K562 (cell line): ENCODE data around the gene ZNF625. TPM values are rescaled to one million over a fixed set of nuclear protein-coding genes. Genes with fewer than 3 reads are reported as not detected.
A peak's percentile ranks its signal among the peaks of the same experiment; 100 is the strongest.

ENCODE experiments used
- BDP1 ChIP-seq: IDR thresholded peaks from 3 replicates; pipeline ENCODE4 v1.6.1; 2011; ENCODE audit not compliant: insufficient read length, insufficient read depth
- C11orf30 ChIP-seq: fragments of 450-650 bp; IDR thresholded peaks from 2 replicates; pipeline ENCODE4 v1.6.1; 2016; ENCODE audit warnings: low read depth, mild to moderate bottlenecking
- CBX2 ChIP-seq: fragments of 200-600 bp; sonication (generic); IDR thresholded peaks from one replicate; pipeline ENCODE4 v1.6.1; 2012; ENCODE audit warnings: mild to moderate bottlenecking, low read length, inconsistent platforms; ENCODE audit not compliant: insufficient read depth, poor library complexity, severe bottlenecking
- CBX5 ChIP-seq: IDR thresholded peaks from 2 replicates; pipeline ENCODE4 v1.6.1; 2014; ENCODE audit warnings: low read depth, borderline replicate concordance
- ELF1 ChIP-seq: fragments of 200-800 bp; sonication (Bioruptor generic); IDR thresholded peaks from 2 replicates; pipeline ENCODE4 v1.6.1; 2016; ENCODE audit warnings: missing genetic modification characterization, missing compliant biosample characterization
- NFE2 ChIP-seq: IDR thresholded peaks from 2 replicates; pipeline ENCODE4 v1.6.1; 2014; ENCODE audit warnings: antibody characterized with exemption, low read depth
- RAD51 ChIP-seq: fragments of 450-650 bp; IDR thresholded peaks from 2 replicates; pipeline ENCODE4 v1.7.1; 2016; ENCODE audit warnings: low read depth, mild to moderate bottlenecking, borderline replicate concordance
- ZNF316 ChIP-seq: fragments of 450-650 bp; IDR thresholded peaks from 2 replicates; pipeline ENCODE4 v1.6.1; 2016
- ZNF717 ChIP-seq: fragments of 250-450 bp; sonication (Bioruptor Pico); IDR thresholded peaks from 2 replicates; pipeline ENCODE4 v1.5.0; 2021
- polyA plus RNA-seq, 8 experiments: library from polyadenylated mRNA; depleted of rRNA in 4 of 8; stranded (reverse) in 5 of 8; unstranded in 3 of 8; fragments of >200 nt; fragmentation: Nextera tagmentation in 2 of 8; fragmentation: Illumina TruSeq in 1 of 8; extraction: Ambion mirVana in 2 of 8; extraction: Trizol in 1 of 8; gene quantifications; 2 replicates each; pipeline versions ENCODE4 v1.2.1 to v1.2.3, GENCODE V29; 2011 to 2014; ENCODE audit warnings: inconsistent platforms in 1 of 8, missing spikeins in 1 of 8
- total RNA-seq, 7 experiments: library from RNA; depleted of rRNA in 6 of 7; stranded (reverse); fragments of >200 nt in 6 of 7; fragmentation: Illumina TruSeq in 2 of 7; extraction: Trizol in 2 of 7; gene quantifications; 2 replicates each; pipeline versions ENCODE4 v1.2.1 to v1.2.3, GENCODE V29; 2011 to 2021; ENCODE audit warnings: low replicate concordance in 1 of 7
- TF ChIP-seq, protein P1 (sequence below): fragments of 250-450 bp; sonication (Bioruptor Pico); IDR thresholded peaks from 2 replicates; pipeline ENCODE4 v1.5.1; 2021; ENCODE audit warnings: mild to moderate bottlenecking
- TF ChIP-seq, protein P2 (sequence below): fragments of 250-450 bp; sonication (Bioruptor Pico); IDR thresholded peaks from 2 replicates; pipeline ENCODE4 v1.8.0; 2021; ENCODE audit warnings: moderate library complexity, mild to moderate bottlenecking, inconsistent platforms
- TF ChIP-seq, protein P3 (sequence below), 2 experiments: fragments of 450-650 bp; IDR thresholded peaks; 2 replicates each; pipeline ENCODE4 v1.6.1; 2016; ENCODE audit warnings: mild to moderate bottlenecking in 2 of 2, borderline replicate concordance in 1 of 2, low read depth in 1 of 2, moderate library complexity in 1 of 2
- TF ChIP-seq, protein P4 (sequence below): sonication (generic); formaldehyde crosslinking; IDR thresholded peaks from 2 replicates; pipeline ENCODE4 v1.8.1; 2023; ENCODE audit warnings: missing genetic modification reagents, mild to moderate bottlenecking, borderline replicate concordance

ZNF625 gene
- total and polyA plus RNA-seq, 9 of the 15 experiments (the other 6 are each of a cell fraction or from before 2014, with no cell fraction given) = 0.07 to 0.09 TPM; not detected in 7

DNA sequence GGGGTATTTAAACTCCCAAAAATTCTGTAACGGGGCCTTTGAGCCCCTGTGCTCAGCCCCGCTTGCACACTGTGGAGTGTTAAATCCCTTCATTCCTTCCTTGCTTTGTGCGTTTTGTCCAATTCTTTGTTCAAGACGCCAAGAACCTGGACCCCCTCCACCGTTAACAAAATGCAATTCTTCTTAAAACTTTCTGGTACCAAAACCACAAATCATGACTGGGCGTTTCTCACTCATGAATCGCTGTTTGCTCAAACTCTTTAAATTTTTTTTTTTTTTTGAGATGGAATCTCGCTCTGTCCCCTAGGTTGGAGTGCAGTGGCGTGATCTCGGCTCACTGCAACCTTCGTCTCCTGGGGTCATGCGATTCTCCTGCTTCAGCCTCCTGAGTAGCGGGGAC, 17.3 kb downstream of the ZNF625 start (continued):
- TF ChIP-seq, protein P1, sequence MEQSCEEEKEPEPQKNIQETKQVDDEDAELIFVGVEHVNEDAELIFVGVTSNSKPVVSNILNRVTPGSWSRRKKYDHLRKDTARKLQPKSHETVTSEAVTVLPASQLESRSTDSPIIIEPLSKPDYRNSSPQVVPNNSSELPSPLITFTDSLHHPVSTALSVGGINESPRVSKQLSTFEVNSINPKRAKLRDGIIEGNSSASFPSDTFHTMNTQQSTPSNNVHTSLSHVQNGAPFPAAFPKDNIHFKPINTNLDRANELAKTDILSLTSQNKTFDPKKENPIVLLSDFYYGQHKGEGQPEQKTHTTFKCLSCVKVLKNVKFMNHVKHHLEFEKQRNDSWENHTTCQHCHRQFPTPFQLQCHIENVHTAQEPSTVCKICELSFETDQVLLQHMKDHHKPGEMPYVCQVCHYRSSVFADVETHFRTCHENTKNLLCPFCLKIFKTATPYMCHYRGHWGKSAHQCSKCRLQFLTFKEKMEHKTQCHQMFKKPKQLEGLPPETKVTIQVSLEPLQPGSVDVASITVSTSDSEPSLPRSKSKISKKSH = no peak
- no peak for TF ChIP-seq CBX2
- TF ChIP-seq RAD51 = no peak
- no peak for TF ChIP-seq BDP1
- peak; percentile 67; the same call in 1 of the 2 replicates for TF ChIP-seq NFE2
- TF ChIP-seq, protein P2, sequence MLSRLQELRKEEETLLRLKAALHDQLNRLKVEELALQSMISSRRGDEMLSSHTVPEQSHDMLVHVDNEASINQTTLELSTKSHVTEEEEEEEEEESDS (CRISPR knock-in tag) = no peak
- no peak for TF ChIP-seq ELF1 (tag)
- TF ChIP-seq ZNF316 = peak; percentile 81
- TF ChIP-seq, protein P3, sequence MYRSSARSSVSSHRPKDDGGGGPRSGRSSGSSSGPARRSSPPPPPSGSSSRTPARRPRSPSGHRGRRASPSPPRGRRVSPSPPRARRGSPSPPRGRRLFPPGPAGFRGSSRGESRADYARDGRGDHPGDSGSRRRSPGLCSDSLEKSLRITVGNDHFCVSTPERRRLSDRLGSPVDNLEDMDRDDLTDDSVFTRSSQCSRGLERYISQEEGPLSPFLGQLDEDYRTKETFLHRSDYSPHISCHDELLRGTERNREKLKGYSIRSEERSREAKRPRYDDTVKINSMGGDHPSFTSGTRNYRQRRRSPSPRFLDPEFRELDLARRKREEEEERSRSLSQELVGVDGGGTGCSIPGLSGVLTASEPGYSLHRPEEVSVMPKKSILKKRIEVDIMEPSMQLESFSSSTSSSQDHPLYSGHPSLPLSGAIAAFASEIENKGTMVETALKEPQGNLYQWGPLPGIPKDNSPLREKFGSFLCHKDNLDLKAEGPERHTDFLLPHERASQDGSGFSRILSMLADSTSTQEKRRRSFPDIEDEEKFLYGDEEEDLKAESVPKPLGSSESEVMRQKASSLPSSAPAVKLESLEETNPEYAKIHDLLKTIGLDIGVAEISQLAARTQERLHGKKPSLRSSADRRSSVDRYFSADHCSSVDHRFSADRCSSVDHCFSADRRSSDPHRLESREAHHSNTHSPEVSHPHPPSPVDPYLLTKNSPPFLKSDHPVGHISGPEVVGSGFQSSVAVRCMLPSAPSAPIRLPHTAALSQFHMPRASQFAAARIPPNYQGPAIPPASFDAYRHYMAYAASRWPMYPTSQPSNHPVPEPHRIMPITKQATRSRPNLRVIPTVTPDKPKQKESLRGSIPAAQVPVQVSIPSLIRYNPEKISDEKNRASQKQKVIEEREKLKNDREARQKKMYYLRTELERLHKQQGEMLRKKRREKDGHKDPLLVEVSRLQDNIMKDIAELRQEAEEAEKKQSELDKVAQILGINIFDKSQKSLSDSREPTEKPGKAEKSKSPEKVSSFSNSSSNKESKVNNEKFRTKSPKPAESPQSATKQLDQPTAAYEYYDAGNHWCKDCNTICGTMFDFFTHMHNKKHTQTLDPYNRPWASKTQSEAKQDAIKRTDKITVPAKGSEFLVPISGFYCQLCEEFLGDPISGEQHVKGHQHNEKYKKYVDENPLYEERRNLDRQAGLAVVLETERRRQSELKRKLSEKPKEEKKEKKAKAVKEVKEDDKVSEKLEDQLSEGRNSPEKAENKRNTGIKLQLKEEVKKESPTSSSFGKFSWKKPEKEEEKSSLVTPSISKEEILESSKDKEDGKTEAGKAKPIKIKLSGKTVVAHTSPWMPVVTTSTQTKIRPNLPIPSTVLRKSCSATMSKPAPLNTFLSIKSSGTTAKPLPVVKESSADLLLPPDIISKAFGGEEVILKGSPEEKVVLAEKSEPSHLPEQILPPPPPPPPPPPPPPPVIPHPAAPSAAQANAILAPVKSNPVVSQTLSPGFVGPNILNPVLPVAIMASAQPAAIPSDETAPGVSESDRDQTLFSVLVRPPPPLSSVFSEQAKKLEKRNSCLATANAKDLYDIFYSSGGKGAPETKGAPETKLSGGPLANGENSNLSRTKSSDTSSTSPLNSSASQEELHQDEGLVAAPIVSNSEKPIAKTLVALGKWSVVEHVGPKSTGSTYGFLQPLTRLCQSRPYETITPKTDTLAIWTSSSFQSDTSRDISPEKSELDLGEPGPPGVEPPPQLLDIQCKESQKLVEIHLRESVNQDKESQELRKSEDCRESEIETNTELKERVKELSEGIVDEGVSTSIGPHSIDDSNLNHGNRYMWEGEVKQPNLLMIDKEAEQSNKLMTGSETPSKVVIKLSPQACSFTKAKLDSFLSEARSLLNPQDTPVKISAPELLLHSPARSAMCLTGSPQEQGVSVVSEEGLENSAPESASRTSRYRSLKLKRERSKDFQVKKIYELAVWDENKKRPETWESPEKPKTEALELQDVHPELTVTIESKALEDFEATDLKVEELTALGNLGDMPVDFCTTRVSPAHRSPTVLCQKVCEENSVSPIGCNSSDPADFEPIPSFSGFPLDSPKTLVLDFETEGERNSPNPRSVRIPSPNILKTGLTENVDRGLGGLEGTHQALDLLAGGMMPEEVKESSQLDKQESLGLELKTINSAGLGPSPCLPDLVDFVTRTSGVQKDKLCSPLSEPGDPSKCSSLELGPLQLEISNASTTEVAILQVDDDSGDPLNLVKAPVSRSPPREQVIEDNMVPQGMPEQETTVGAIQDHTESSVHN (IDR thresholded peaks at IDR 0.05; ENCODE audit: borderline replicate concordance in 1 of 2, low read depth in 1 of 2) = no peak
- TF ChIP-seq C11orf30 = peak; percentile 52; the same call in 1 of the 2 replicates
- TF ChIP-seq ZNF717 (CRISPR knock-in tag) = no peak
- TF ChIP-seq, protein P4, sequence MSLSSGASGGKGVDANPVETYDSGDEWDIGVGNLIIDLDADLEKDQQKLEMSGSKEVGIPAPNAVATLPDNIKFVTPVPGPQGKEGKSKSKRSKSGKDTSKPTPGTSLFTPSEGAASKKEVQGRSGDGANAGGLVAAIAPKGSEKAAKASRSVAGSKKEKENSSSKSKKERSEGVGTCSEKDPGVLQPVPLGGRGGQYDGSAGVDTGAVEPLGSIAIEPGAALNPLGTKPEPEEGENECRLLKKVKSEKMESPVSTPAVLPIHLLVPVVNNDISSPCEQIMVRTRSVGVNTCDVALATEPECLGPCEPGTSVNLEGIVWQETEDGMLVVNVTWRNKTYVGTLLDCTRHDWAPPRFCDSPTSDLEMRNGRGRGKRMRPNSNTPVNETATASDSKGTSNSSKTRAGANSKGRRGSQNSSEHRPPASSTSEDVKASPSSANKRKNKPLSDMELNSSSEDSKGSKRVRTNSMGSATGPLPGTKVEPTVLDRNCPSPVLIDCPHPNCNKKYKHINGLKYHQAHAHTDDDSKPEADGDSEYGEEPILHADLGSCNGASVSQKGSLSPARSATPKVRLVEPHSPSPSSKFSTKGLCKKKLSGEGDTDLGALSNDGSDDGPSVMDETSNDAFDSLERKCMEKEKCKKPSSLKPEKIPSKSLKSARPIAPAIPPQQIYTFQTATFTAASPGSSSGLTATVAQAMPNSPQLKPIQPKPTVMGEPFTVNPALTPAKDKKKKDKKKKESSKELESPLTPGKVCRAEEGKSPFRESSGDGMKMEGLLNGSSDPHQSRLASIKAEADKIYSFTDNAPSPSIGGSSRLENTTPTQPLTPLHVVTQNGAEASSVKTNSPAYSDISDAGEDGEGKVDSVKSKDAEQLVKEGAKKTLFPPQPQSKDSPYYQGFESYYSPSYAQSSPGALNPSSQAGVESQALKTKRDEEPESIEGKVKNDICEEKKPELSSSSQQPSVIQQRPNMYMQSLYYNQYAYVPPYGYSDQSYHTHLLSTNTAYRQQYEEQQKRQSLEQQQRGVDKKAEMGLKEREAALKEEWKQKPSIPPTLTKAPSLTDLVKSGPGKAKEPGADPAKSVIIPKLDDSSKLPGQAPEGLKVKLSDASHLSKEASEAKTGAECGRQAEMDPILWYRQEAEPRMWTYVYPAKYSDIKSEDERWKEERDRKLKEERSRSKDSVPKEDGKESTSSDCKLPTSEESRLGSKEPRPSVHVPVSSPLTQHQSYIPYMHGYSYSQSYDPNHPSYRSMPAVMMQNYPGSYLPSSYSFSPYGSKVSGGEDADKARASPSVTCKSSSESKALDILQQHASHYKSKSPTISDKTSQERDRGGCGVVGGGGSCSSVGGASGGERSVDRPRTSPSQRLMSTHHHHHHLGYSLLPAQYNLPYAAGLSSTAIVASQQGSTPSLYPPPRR (CRISPR knock-in tag) = no peak
- no peak for TF ChIP-seq CBX5
